CD14-positive monocyte (primary cell): ENCODE data around the gene JOSD2. TPM values are rescaled to one million over a fixed set of nuclear protein-coding genes. Genes with fewer than 3 reads are reported as not detected.
A peak's percentile ranks its signal among the peaks of the same experiment; 100 is the strongest.

Source experiments
- DNase-seq, 3 donors: peaks; one replicate each; pipeline ENCODE4 v3.0.0-alpha.2; 2011 to 2022
- H2AFZ ChIP-seq: 2 replicates; pipeline ENCODE4 v1.6.0; 2012; ENCODE audit warnings: mild to moderate bottlenecking, low read depth, low read length, inconsistent platforms; ENCODE audit not compliant: insufficient read depth, poor library complexity, severe bottlenecking
- H3K27ac ChIP-seq, 2 donors: 1 replicate in 1 of 2; 2 replicates in 1 of 2; pipeline ENCODE4 v1.5.1; 2012 to 2013; ENCODE audit warnings: low read length in 2 of 2, control low read depth in 1 of 2, inconsistent platforms in 1 of 2, low read depth in 1 of 2, mild to moderate bottlenecking in 1 of 2
- H3K27me3 ChIP-seq, 2 donors: one replicate each; pipeline versions ENCODE4 v1.6.0 to v1.6.1; 2011 to 2013; ENCODE audit warnings: low read length in 2 of 2; ENCODE audit not compliant: control insufficient read depth in 2 of 2, insufficient read depth in 2 of 2
- H3K36me3 ChIP-seq, 2 donors: replicated peaks in 1 of 2; 1 replicate in 1 of 2; 2 replicates in 1 of 2; pipeline versions ENCODE4 v1.5.1 to v1.6.1; 2012 to 2013; ENCODE audit warnings: low read length in 2 of 2, control low read depth in 1 of 2, inconsistent platforms in 1 of 2, mild to moderate bottlenecking in 1 of 2; ENCODE audit not compliant: insufficient read depth in 2 of 2, control insufficient read depth in 1 of 2
- H3K4me1 ChIP-seq, 2 donors: 1 replicate in 1 of 2; 2 replicates in 1 of 2; pipeline versions ENCODE4 v1.5.1 to v1.6.1; 2012 to 2013; ENCODE audit warnings: low read length in 2 of 2, control low read depth in 1 of 2, inconsistent platforms in 1 of 2, mild to moderate bottlenecking in 1 of 2, moderate library complexity in 1 of 2; ENCODE audit not compliant: insufficient read depth in 2 of 2, control insufficient read depth in 1 of 2
- H3K4me2 ChIP-seq: replicated peaks from 2 replicates; pipeline ENCODE3; 2012; ENCODE audit warnings: low read length, moderate library complexity, mild to moderate bottlenecking; ENCODE audit not compliant: poor library complexity, severe bottlenecking; ENCODE audit errors: extremely low read depth
- H3K4me3 ChIP-seq, 3 experiments: fragments of 200-600 bp in 1 of 3; sonication (generic) in 1 of 3; replicated peaks in 1 of 3; 1 replicate in 2 of 3; 2 replicates in 1 of 3; pipeline ENCODE4 v1.5.1; 2011 to 2013; ENCODE audit warnings: low read length in 3 of 3, mild to moderate bottlenecking in 3 of 3, control low read depth in 2 of 3, low read depth in 2 of 3, inconsistent platforms in 1 of 3, moderate library complexity in 1 of 3
- H3K79me2 ChIP-seq: 2 replicates; pipeline ENCODE4 v1.6.0; 2012; ENCODE audit warnings: mild to moderate bottlenecking, control low read depth, inconsistent platforms, low read length, moderate library complexity; ENCODE audit not compliant: insufficient read depth
- H3K9ac ChIP-seq: 2 replicates; pipeline ENCODE4 v1.6.0; 2017; ENCODE audit warnings: low read length, mild to moderate bottlenecking; ENCODE audit not compliant: insufficient read depth, poor library complexity, severe bottlenecking
- H3K9me3 ChIP-seq, 2 donors: replicated peaks in 1 of 2; 1 replicate in 1 of 2; 2 replicates in 1 of 2; pipeline versions ENCODE4 v1.5.1 to v1.6.1; 2012 to 2013; ENCODE audit warnings: low read length in 2 of 2, control low read depth in 1 of 2; ENCODE audit not compliant: control insufficient read depth in 1 of 2, insufficient read depth in 1 of 2
- H4K20me1 ChIP-seq: 2 replicates; pipeline ENCODE4 v1.6.0; 2012; ENCODE audit warnings: mild to moderate bottlenecking, low read length, control low read depth, moderate library complexity; ENCODE audit not compliant: insufficient read depth
- H3K27ac Mint-ChIP-seq, 7 donors: one replicate each; pipeline ENCODE4 v1.8.0; 2020; ENCODE audit warnings: mild to moderate bottlenecking in 7 of 7, mixed read lengths in 7 of 7, moderate library complexity in 6 of 7, inconsistent platforms in 2 of 7
- H3K27me3 Mint-ChIP-seq, 3 donors: one replicate each; pipeline ENCODE4 v1.8.0; 2021 to 2022; ENCODE audit warnings: low read depth in 3 of 3, mild to moderate bottlenecking in 3 of 3, mixed read lengths in 3 of 3, moderate library complexity in 3 of 3, inconsistent platforms in 1 of 3
- H3K36me3 Mint-ChIP-seq, 2 donors: one replicate each; pipeline ENCODE4 v1.8.0; 2020; ENCODE audit warnings: mixed read lengths in 2 of 2, inconsistent platforms in 1 of 2, mild to moderate bottlenecking in 1 of 2
- H3K4me1 Mint-ChIP-seq: one replicate; pipeline ENCODE4 v1.8.0; 2020; ENCODE audit warnings: mild to moderate bottlenecking, mixed read lengths
- H3K4me3 Mint-ChIP-seq, 2 donors: one replicate each; pipeline ENCODE4 v1.8.0; 2020; ENCODE audit warnings: mild to moderate bottlenecking in 2 of 2, mixed read lengths in 2 of 2, moderate library complexity in 1 of 2
- H3K9me3 Mint-ChIP-seq, 7 donors: one replicate each; pipeline ENCODE4 v1.8.0; 2020 to 2022; ENCODE audit warnings: mixed read lengths in 7 of 7, mild to moderate bottlenecking in 6 of 7, moderate library complexity in 6 of 7, inconsistent platforms in 2 of 7
- WGBS: methylation state at CpG from one replicate; pipeline ENCODE4 v1.1.5; 2013; ENCODE audit warnings: missing lambda C conversion rate; ENCODE audit not compliant: insufficient coverage; 5-methylcytosine and 5-hydroxymethylcytosine counted together
- intact Hi-C, 2 donors: fragments of 100-400 bp; cut with micrococcal nuclease; formaldehyde crosslinking; loops; one replicate each; pipeline versions ENCODE4 v1.15.0 to v1.15.1; 2023
- polyA plus RNA-seq, 3 donors: library from polyadenylated mRNA; depleted of rRNA in 1 of 3; unstranded in 2 of 3; stranded (reverse) in 1 of 3; fragments of 300-500 nt in 2 of 3; fragments of >200 nt in 1 of 3; fragmentation: Illumina TruSeq in 2 of 3; gene quantifications; 1 replicate in 2 of 3; 2 replicates in 1 of 3; pipeline ENCODE4 v1.2.3, GENCODE V29; 2012 to 2021
- TF ChIP-seq, protein P1 (sequence below): fragments of 200-600 bp; IDR thresholded peaks from one replicate; pipeline ENCODE4 v1.8.0; 2022; ENCODE audit warnings: antibody characterized with exemption, mild to moderate bottlenecking

The JOSD2 gene
- polyA plus RNA-seq, 3 donors: 33.0 to 43.0 (median 37.2) TPM

- Histone ChIP-seq H3K36me3 (no peaks in the 10 kb centered on the region), H3K9ac (no peak overlapping the region), H3K4me1 (peaks cover 6 to 9% of the 10 kb centered on the region in 2 donors), H3K79me2 (no peaks in the 10 kb centered on the region), H3K4me2 (no peak overlapping the region), H3K4me3 (no peak overlapping the region), H3K9me3 (no peaks in the 10 kb centered on the region), H2AFZ (no peak overlapping the region), H3K27ac (no peak overlapping the region), H3K27me3 (peaks cover 0 to 56% of the 10 kb centered on the region in 2 donors), H4K20me1 (no peaks in the 10 kb centered on the region)
- no peak overlapping the region for H3K4me3 Mint-ChIP-seq
- H3K9me3 Mint-ChIP-seq: peaks cover 0 to 9% (median 3%) of the 10 kb centered on the region in 7 donors
- H3K27me3 Mint-ChIP-seq: peaks cover 50 to 76% (median 66%) of the 10 kb centered on the region in 3 donors
- no peak overlapping the region for H3K27ac Mint-ChIP-seq
- peaks cover 7% of the 10 kb centered on the region for H3K4me1 Mint-ChIP-seq
- no peaks in the 10 kb centered on the region for H3K36me3 Mint-ChIP-seq
- TF ChIP-seq, protein P1, sequence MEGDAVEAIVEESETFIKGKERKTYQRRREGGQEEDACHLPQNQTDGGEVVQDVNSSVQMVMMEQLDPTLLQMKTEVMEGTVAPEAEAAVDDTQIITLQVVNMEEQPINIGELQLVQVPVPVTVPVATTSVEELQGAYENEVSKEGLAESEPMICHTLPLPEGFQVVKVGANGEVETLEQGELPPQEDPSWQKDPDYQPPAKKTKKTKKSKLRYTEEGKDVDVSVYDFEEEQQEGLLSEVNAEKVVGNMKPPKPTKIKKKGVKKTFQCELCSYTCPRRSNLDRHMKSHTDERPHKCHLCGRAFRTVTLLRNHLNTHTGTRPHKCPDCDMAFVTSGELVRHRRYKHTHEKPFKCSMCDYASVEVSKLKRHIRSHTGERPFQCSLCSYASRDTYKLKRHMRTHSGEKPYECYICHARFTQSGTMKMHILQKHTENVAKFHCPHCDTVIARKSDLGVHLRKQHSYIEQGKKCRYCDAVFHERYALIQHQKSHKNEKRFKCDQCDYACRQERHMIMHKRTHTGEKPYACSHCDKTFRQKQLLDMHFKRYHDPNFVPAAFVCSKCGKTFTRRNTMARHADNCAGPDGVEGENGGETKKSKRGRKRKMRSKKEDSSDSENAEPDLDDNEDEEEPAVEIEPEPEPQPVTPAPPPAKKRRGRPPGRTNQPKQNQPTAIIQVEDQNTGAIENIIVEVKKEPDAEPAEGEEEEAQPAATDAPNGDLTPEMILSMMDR: no peak
- intact Hi-C loops: no loop called here
- DNase-seq: no peak
- WGBS: 92% methylated on average over 10 of the region's 10 CpGs
Observed at GRCh38 chr19:50554212-50554611, 43.2 kb upstream of the JOSD2 start.

GRCh38 chr19:50553134-50553703, 42.2 kb upstream of the JOSD2 start:
- TF ChIP-seq, protein P1: no peak
- WGBS: 83% methylated on average over 19 of the region's 19 CpGs
- peak overlapping the region in 1 of 2 donors; percentile 13 for H3K4me3 Mint-ChIP-seq
- Histone ChIP-seq H4K20me1 (no peaks in the 10 kb centered on the region), H3K4me1 (peaks cover 6 to 9% of the 10 kb centered on the region in 2 donors), H3K79me2 (no peaks in the 10 kb centered on the region), H3K27me3 (peaks cover 0 to 56% of the 10 kb centered on the region in 2 donors), H3K4me2 (no peak overlapping the region), H3K4me3 (no peak overlapping the region), H3K9me3 (no peaks in the 10 kb centered on the region), H2AFZ (no peak overlapping the region), H3K9ac (no peak overlapping the region), H3K36me3 (no peaks in the 10 kb centered on the region), H3K27ac (no peak overlapping the region)
- H3K36me3 Mint-ChIP-seq: no peaks in the 10 kb centered on the region
- H3K27ac Mint-ChIP-seq: peak overlapping the region in 1 of 7 donors; percentile 54
- peaks cover 7% of the 10 kb centered on the region for H3K4me1 Mint-ChIP-seq
- intact Hi-C loops: no loop called here
- peaks cover 51 to 70% (median 62%) of the 10 kb centered on the region in 3 donors for H3K27me3 Mint-ChIP-seq
- H3K9me3 Mint-ChIP-seq: peaks cover 0 to 7% (median 3%) of the 10 kb centered on the region in 7 donors
- no peak for DNase-seq
